ENCODE results near the gene FMNL3. TPM values are rescaled to one million over a fixed set of nuclear protein-coding genes. Genes with fewer than 3 reads are reported as not detected.

FMNL3 gene
- polyA plus RNA-seq, 1 experiment: 15.8 TPM

DNA sequence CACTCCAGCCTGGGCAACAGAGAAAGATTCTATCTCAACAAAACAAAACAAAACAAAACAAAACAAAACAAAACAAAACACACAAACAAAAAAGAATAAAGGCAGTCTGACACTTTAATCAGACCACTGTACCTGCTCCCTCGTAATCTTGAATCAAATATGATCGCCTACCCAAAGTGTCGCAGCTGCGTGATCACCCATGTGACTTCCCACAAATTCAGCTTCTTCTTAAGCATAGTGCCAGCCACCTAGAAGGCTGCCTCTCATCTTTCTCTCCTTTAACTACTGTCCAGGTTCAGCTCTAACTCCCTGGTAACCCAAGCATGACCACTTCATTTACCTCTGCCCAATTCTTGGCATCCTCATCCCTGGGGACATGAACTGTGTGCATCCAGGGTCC is 37.4 kb downstream of the FMNL3 start:
- Histone ChIP-seq H3K9me3 (ENCODE audit: control insufficient read depth, insufficient read depth, low read length) (no peaks in the 10 kb centered on the region), H3K27me3 (ENCODE audit: control insufficient read depth, insufficient read depth, low read length) (no peaks in the 10 kb centered on the region), H3K27ac (ENCODE audit: low read depth, low read length) (no peak overlapping the region), H3K4me3 (ENCODE audit: low read depth, low read length) (no peak overlapping the region)
- no peak for DNase-seq (ENCODE audit: low read depth, low spot score)
- TF ChIP-seq CTCF (IDR thresholded peaks at IDR 0.05; ENCODE audit: low read depth, low read length): no peak
- ChIA-PET CTCF (interaction anchor here (1.1 kb wide), 2 partner anchors 38 to 46 kb away, joined by 3 to 4 read pairs; no protein-coding TSS in a partner anchor), POLR2A (no interaction called here)

GRCh38 chr12:49667325-49668090 is 39.7 kb downstream of the FMNL3 start:
- no peak for DNase-seq (ENCODE audit: low read depth, low spot score)
- H3K9me3 ChIP-seq (ENCODE audit: control insufficient read depth, insufficient read depth, low read length): no peaks in the 10 kb centered on the region
- CTCF ChIA-PET: interaction anchor here (0.7 to 2.3 kb wide), 4 partner anchors 16 to 74 kb away, joined by 3 to 10 read pairs (median 5); partner anchors contain the start of gene TMBIM6
- no peak overlapping the region for H3K4me3 ChIP-seq (ENCODE audit: low read depth, low read length)
- no peaks in the 10 kb centered on the region for H3K27me3 ChIP-seq (ENCODE audit: control insufficient read depth, insufficient read depth, low read length)
- H3K27ac ChIP-seq (ENCODE audit: low read depth, low read length): no peak overlapping the region
- POLR2A ChIA-PET: no interaction called here
- TF ChIP-seq CTCF (IDR thresholded peaks at IDR 0.05; ENCODE audit: low read depth, low read length): no peak

DNA sequence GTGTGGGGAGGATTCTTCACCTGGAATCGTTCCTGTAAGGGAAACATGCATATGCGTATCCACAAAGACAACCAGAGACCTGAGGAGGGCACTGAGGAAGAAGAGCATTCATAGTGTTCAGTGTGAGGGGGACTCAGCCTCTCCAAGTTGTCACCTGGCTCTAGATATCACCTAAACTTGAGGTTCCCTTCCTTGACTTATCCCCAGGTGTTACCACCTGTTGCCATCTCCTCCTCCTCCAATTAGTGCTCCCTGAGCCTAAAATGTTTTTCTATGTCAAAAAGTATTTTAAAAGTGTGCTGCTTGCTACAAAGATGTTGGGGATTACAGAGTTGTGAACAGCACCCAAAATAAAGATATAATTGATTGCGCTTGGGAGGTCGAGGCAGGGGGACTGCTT is 41.0 kb downstream of the FMNL3 start:
- DNase-seq (ENCODE audit: low read depth, low spot score): no peak
- ChIA-PET POLR2A (no interaction called here), CTCF (interaction anchor here (1.2 kb wide), 1 partner anchor 324 kb away, joined by 3 read pairs; no protein-coding TSS in a partner anchor)
- TF ChIP-seq CTCF (IDR thresholded peaks at IDR 0.05; ENCODE audit: low read depth, low read length): no peak
- no peak overlapping the region for H3K4me3 ChIP-seq (ENCODE audit: low read depth, low read length)
- H3K27ac ChIP-seq (ENCODE audit: low read depth, low read length): no peak overlapping the region
- H3K9me3 ChIP-seq (ENCODE audit: control insufficient read depth, insufficient read depth, low read length): no peaks in the 10 kb centered on the region
- H3K27me3 ChIP-seq (ENCODE audit: control insufficient read depth, insufficient read depth, low read length): no peaks in the 10 kb centered on the region

- ChIA-PET POLR2A (no interaction called here), CTCF (interaction anchor here (0.7 to 1.2 kb wide), 2 partner anchors 20 to 323 kb away, joined by 3 read pairs; no protein-coding TSS in a partner anchor)
- H3K27ac ChIP-seq (ENCODE audit: low read depth, low read length): no peak overlapping the region
- no peaks in the 10 kb centered on the region for H3K27me3 ChIP-seq (ENCODE audit: control insufficient read depth, insufficient read depth, low read length)
- no peak overlapping the region for H3K4me3 ChIP-seq (ENCODE audit: low read depth, low read length)
- TF ChIP-seq CTCF (IDR thresholded peaks at IDR 0.05; ENCODE audit: low read depth, low read length): no peak
- no peak for DNase-seq (ENCODE audit: low read depth, low spot score)
- no peaks in the 10 kb centered on the region; the same call in 1 of the 2 replicates for H3K9me3 ChIP-seq (ENCODE audit: control insufficient read depth, insufficient read depth, low read length)
Measured at GRCh38 chr12:49665384-49665783, 41.8 kb downstream of the FMNL3 start.

GRCh38 chr12:49664591-49665239 is 42.5 kb downstream of the FMNL3 start:
- POLR2A ChIA-PET: no interaction called here
- no peaks in the 10 kb centered on the region; the same call in 1 of the 2 replicates for H3K9me3 ChIP-seq (ENCODE audit: control insufficient read depth, insufficient read depth, low read length)
- DNase-seq (ENCODE audit: low read depth, low spot score): no peak
- no peak overlapping the region for H3K27ac ChIP-seq (ENCODE audit: low read depth, low read length)
- no peak overlapping the region for H3K4me3 ChIP-seq (ENCODE audit: low read depth, low read length)
- no peak for TF ChIP-seq CTCF (IDR thresholded peaks at IDR 0.05; ENCODE audit: low read depth, low read length)
- CTCF ChIA-PET: interaction anchor here (0.7 to 2.0 kb wide), 4 partner anchors 9 to 28 kb away, joined by 3 to 8 read pairs (median 5); no protein-coding TSS in a partner anchor
- H3K27me3 ChIP-seq (ENCODE audit: control insufficient read depth, insufficient read depth, low read length): no peaks in the 10 kb centered on the region

All from AG04450 (cell line).